HFF-Myc (cell line): ENCODE results near the gene PTPRM.

Source experiments
- DNase-seq: peaks from one replicate; pipeline ENCODE4 v3.0.0-alpha.2; 2011; ENCODE audit warnings: low read depth; ENCODE audit errors: extremely low read depth
- H3K4me3 ChIP-seq: replicated peaks from 2 replicates; pipeline ENCODE4 v1.5.1; 2011; ENCODE audit warnings: low read depth, mild to moderate bottlenecking, control low read depth, low read length
- TF ChIP-seq, protein P1 (sequence below): IDR thresholded peaks from 2 replicates; pipeline ENCODE4 v1.5.1; 2012; ENCODE audit warnings: mild to moderate bottlenecking, low read depth, low read length, control low read depth; ENCODE audit errors: missing control alignments

The PTPRM gene

DNA sequence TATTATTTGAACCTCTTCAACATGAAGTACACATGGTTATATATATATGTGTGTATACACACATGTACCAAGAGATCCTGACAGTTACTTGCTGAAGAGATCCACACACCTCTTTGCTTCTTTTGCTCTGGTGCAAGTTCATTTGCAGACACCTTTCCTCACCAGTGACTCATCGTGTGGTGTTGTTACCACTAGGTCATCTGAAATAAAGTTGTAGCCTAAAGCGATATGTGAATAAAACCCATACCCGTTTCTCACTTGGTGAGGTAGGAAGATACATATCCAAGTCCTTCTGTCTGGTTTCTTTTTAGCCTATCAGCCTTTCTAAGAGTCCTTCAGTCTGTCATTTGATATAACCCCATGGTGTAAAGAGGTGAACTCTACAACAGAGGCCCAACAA lies 662.7 kb downstream of the PTPRM start:
- TF ChIP-seq, protein P1, sequence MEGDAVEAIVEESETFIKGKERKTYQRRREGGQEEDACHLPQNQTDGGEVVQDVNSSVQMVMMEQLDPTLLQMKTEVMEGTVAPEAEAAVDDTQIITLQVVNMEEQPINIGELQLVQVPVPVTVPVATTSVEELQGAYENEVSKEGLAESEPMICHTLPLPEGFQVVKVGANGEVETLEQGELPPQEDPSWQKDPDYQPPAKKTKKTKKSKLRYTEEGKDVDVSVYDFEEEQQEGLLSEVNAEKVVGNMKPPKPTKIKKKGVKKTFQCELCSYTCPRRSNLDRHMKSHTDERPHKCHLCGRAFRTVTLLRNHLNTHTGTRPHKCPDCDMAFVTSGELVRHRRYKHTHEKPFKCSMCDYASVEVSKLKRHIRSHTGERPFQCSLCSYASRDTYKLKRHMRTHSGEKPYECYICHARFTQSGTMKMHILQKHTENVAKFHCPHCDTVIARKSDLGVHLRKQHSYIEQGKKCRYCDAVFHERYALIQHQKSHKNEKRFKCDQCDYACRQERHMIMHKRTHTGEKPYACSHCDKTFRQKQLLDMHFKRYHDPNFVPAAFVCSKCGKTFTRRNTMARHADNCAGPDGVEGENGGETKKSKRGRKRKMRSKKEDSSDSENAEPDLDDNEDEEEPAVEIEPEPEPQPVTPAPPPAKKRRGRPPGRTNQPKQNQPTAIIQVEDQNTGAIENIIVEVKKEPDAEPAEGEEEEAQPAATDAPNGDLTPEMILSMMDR: no peak
- no peak for DNase-seq
- no peak overlapping the region for H3K4me3 ChIP-seq

DNA sequence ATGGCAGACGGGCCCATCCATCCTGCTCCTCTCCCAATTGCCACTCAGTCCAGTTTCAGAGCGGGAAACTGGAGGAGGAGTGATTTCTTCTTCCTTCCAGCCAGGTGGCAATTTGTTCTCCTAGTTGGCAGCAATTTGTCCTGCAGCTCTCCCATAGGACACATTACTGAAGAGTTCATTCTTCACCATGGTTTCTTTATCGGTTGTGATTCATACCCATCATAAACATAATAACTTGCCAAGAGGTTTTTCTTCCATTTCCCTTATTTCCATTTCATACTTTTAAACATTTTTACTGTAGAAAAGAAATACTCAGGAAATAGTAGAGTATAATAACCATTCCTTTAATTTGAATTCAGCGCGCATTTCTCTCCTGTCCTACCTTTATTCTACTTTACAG lies 664.2 kb downstream of the PTPRM start:
- H3K4me3 ChIP-seq: no peak overlapping the region
- TF ChIP-seq, protein P1: no peak
- DNase-seq: no peak

- TF ChIP-seq, protein P1: no peak
- no peak overlapping the region for H3K4me3 ChIP-seq
- no peak for DNase-seq
Measured at GRCh38 chr18:8232791-8233190, 665.7 kb downstream of the PTPRM start.

- no peak overlapping the region for H3K4me3 ChIP-seq
- DNase-seq: no peak
- TF ChIP-seq, protein P1: no peak
Measured at GRCh38 chr18:8235894-8236293, 668.8 kb downstream of the PTPRM start.

DNA sequence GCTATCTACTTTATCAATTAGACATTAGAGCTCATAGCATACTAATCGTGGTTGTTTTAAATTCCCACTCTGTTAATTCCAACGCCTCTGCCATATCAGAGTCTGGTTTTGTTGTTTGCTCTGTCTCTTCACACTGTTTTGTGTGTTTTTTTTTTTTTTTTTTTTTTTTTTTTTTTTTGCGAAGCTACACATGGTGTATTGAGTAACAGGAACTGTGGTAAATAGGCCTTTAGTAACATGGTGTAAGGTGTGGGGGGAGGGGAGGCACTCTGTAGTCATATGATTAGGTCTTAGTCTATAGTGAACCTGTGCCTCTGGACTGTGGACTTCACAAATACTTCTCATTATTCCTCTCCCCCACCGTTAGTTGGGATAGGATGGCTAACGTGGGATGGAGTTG lies 671.4 kb downstream of the PTPRM start:
- no peak for DNase-seq
- TF ChIP-seq, protein P1: no peak
- no peak overlapping the region for H3K4me3 ChIP-seq

GRCh38 chr18:8241731-8242130 lies 674.6 kb downstream of the PTPRM start:
- TF ChIP-seq, protein P1: no peak
- no peak overlapping the region for H3K4me3 ChIP-seq
- DNase-seq: no peak

GRCh38 chr18:8242151-8242696 lies 675.1 kb downstream of the PTPRM start:
- DNase-seq: no peak
- H3K4me3 ChIP-seq: no peak overlapping the region
- TF ChIP-seq, protein P1: no peak
